ENCODE results near the gene MSH3.
A peak's percentile ranks its signal among the peaks of the same experiment; 100 is the strongest.

The MSH3 gene

DNA sequence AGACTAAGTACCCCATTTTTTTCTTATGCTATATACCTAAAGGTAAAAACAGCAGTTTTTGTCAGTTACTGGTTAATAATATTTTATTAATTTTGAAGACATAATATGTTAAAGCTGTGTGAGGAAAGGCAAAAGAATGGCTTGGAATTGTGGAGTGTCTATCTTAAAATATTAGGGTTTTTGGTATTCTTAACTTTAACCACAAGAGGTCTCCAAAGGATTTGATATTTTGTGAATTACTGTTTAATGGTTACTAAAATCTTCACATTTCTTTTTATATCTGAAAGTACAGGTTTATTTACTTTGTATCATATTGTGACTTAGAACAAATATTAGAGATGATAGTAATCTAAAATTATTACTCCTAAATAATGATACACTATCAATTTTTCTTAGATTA lies 32.3 kb downstream of the MSH3 start:
- H3K9me3 Mint-ChIP-seq = no peaks in the 10 kb centered on the region
- no peak for ATAC-seq
- H3K4me1 Mint-ChIP-seq = peaks cover 39% of the 10 kb centered on the region
- no peak overlapping the region for H3K27ac Mint-ChIP-seq
- DNase-seq = no peak
- no peaks in the 10 kb centered on the region for H3K27me3 Mint-ChIP-seq
- H3K4me3 Mint-ChIP-seq = no peak overlapping the region

DNA sequence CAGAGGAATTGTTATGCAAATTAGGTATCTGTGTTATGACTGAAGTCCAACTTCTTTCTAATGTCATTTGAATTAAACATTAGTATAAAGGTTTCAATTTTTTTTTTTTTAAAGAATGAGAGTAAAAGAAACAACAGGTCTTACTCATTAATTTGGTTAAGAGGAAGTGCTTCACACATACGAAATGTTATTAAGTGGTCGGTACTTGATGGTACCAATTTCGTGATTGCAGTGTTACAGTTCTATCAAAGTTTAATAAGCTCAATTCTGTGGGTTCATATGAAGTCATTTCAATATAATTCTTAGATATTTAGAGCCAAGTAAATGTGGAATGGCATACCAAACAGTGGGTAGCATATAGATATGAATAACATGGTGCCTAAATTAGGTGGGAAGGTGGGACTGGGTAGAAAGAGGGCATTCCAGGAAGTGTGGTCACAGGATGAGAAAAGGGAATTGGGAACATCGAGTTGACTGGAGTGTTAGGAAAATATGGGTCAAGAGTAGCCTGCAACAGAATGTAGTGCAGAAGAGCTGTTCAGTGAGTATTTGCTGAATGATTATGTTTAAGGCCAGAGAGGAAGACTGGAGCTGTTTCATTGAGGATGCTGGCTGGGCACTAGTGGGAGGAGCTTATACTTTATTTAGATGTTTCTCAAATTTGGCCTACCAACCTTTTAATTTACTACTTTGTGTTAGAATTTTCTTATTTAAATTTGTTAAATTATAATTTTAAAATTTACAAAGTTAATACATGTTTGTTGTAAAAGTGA lies 34.4 kb downstream of the MSH3 start:
- Mint-ChIP-seq H3K4me3 (no peak overlapping the region), H3K27me3 (no peaks in the 10 kb centered on the region), H3K4me1 (peaks cover 39% of the 10 kb centered on the region), H3K27ac (peak overlapping the region in 1 of 2 donors; percentile 0), H3K9me3 (no peaks in the 10 kb centered on the region)
- no peak for ATAC-seq
- DNase-seq = no peak

DNA sequence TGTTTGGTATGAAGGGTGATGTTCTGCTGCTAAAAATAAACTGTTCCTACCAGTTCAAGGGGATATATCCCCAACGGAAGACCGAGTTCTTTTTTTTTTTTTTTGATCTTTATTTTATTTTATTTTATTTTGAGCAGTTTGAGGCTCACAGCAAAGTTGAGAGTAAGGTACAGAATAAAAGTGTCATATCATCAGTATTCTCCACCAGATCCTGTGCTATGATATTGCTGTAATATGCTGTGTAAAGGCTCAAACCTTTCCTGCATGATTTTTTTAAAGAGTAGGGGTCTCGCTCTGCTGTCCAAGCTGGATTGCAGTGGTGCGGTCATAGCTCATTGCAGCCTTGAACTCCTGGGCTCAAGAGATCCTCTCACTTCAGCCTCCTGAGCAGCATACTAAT lies 35.2 kb downstream of the MSH3 start:
- no peaks in the 10 kb centered on the region for H3K27me3 Mint-ChIP-seq
- no peak overlapping the region for H3K4me3 Mint-ChIP-seq
- no peak overlapping the region for H3K27ac Mint-ChIP-seq
- ATAC-seq = no peak
- peaks cover 38% of the 10 kb centered on the region for H3K4me1 Mint-ChIP-seq
- no peaks in the 10 kb centered on the region for H3K9me3 Mint-ChIP-seq
- DNase-seq = no peak

DNA sequence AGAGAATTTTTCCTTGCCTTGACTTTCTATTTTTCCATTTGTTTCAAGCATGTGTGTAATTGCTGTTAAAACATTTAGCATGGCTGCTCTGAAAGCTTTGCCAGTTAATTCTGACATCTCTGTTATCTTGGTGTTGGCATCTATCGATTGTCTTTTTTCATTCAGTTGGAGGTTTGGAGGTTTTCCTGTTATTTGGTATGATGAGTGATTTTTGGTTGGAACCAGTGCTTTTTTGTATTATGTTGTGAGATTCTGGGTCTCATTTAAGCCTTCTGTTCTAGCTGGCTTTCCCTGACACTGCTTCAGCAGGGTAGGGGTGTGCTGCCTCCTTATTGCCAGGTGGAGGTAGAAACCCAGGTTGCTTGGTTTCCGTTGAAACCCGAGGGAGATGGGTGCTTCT lies 41.2 kb downstream of the MSH3 start:
- Mint-ChIP-seq H3K4me1 (peaks cover 14% of the 10 kb centered on the region), H3K9me3 (no peaks in the 10 kb centered on the region), H3K27ac (peak overlapping the region in 1 of 2 donors; percentile 47), H3K27me3 (no peaks in the 10 kb centered on the region), H3K4me3 (no peak overlapping the region)
- ATAC-seq (no peak), DNase-seq (no peak)

DNA sequence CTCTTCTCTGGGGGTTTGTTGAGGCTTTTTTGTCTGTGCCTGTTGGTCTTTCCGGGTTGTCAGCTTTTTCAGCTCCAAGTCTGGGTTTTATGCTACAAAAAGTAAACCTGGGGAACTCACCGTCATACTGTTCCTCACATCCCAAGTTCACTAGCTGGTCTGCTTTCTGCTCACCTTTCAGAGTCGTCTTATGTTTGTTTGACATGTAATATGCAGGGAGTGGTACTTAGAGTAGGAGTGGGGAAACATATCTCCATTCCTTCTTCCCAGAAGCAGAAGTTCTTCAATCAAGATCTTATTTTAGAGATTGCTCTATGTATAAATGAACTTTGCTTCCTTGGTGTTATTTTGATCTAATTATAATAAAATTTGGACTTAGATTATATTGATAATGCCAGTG lies 42.0 kb downstream of the MSH3 start:
- H3K9me3 Mint-ChIP-seq = no peaks in the 10 kb centered on the region
- peaks cover 14% of the 10 kb centered on the region for H3K4me1 Mint-ChIP-seq
- DNase-seq = no peak
- H3K4me3 Mint-ChIP-seq = no peak overlapping the region
- no peak for ATAC-seq
- H3K27me3 Mint-ChIP-seq = no peaks in the 10 kb centered on the region
- H3K27ac Mint-ChIP-seq = no peak overlapping the region

DNA sequence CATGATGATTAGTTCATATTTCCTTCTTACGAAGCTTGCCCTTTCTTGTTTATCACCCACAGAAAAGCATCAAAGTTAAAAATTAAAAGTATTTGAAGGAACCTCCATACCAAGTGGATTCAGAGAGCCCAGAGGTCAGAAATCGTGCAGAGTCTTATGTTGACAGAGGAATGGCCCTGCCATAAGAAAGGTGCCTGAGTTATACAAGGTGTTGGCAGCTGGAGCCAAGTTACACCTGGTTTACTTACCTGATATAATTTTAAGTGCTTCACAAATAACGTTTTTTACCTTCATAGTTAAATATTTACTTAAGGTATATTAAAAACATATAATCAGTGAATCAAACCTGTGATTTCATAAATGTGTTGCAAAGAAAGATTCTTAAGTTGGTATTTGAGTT lies 42.6 kb downstream of the MSH3 start:
- no peak for DNase-seq
- H3K4me3 Mint-ChIP-seq = no peak overlapping the region
- H3K4me1 Mint-ChIP-seq = peaks cover 14% of the 10 kb centered on the region
- H3K27me3 Mint-ChIP-seq = no peaks in the 10 kb centered on the region
- no peak for ATAC-seq
- H3K9me3 Mint-ChIP-seq = no peaks in the 10 kb centered on the region
- peak overlapping the region in 1 of 2 donors; percentile 73 for H3K27ac Mint-ChIP-seq

DNA sequence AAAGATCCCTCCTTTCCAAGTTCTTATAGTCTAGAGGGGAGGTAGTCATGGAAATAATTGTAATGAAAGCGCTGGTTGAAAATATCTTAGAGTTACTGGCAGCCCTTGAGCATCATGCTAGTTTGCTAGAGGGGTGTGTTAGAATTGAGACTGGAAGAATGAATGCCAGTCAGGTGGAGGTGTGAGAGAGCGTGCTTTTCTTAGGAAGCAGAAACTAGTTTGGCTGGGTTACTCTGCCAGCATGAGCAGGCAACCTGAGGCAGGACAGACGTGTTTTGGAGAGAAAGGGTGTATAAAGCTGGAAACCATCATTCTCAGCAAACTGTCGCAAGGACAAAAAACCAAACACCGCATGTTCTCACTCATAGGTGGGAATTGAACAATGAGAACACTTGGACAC lies 43.9 kb downstream of the MSH3 start:
- ATAC-seq = no peak
- Mint-ChIP-seq H3K4me3 (no peak overlapping the region), H3K9me3 (no peaks in the 10 kb centered on the region), H3K27me3 (no peaks in the 10 kb centered on the region), H3K27ac (no peak overlapping the region), H3K4me1 (peaks cover 16% of the 10 kb centered on the region)
- no peak for DNase-seq

DNA sequence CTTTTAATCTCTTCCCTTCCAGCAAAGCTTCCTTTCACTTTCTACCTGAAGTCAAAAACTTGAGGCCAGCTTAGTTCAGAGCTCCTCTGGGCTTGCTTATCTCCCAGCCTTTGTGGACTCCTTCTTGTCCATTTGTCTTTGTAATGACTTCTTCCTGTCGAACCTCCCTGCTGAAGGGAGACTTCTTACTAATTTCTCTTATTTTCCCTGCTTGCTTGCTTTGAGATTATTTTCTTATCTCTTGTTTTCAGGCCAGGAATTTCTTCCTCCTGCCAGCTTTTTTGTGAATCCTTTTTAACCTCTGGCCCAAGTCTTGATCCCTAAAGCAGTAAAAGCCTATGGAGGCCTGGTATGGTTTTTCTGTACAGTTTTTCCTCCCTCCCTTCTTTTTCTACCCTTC lies 47.1 kb downstream of the MSH3 start:
- DNase-seq = no peak
- Mint-ChIP-seq H3K9me3 (no peaks in the 10 kb centered on the region), H3K4me3 (no peak overlapping the region), H3K4me1 (peaks cover 15% of the 10 kb centered on the region), H3K27me3 (no peaks in the 10 kb centered on the region), H3K27ac (peak overlapping the region in 1 of 2 donors; percentile 1)
- no peak for ATAC-seq

DNA sequence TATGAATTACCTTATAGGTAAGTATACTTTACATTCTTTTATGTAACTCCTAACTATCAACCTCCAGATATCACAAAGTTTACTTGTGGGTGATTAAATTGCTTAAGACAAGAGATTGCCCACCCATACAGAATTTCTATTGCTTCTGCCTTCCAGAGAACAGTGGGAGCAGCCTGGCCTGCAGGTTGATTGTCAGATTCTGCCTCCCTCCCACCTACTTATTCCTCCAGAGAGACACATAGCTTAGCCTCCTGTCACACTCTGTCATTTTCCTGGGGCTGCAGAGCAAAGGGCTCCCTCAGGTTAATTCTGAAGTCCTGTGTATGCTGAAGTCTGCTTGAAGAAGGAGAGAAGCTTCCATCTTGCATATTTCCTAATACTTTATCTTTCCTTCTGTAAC lies 48.8 kb downstream of the MSH3 start:
- Mint-ChIP-seq H3K4me3 (no peak overlapping the region), H3K27me3 (no peaks in the 10 kb centered on the region), H3K27ac (no peak overlapping the region)

DNA sequence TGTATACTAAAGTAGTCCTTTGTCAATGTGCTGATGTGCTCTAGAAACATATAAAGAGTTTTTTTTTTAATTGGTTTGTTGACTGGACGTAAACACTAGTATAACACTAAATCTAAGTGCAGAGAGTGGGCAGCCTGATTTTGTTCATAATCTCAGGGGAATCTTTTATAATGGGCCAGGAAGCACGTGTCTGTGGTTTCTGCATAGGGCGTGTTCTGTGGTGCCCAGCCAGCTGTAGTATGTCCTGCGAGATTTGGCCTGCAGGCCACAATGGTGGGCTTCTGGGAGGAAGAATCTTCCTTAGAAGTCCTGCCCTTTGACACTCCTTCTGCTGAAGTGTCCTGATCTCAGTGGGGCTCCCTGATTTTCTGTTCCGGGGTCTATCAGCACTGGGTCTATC lies 49.3 kb downstream of the MSH3 start:
- ATAC-seq (no peak), DNase-seq (no peak)
- Mint-ChIP-seq H3K9me3 (no peaks in the 10 kb centered on the region), H3K27ac (no peak overlapping the region), H3K27me3 (no peaks in the 10 kb centered on the region), H3K4me1 (peaks cover 15% of the 10 kb centered on the region), H3K4me3 (no peak overlapping the region)

More for the DNA sequence above, 48.8 kb downstream of the MSH3 start:
- ATAC-seq = no peak
- H3K9me3 Mint-ChIP-seq = no peaks in the 10 kb centered on the region
- no peak for DNase-seq
- peaks cover 15% of the 10 kb centered on the region for H3K4me1 Mint-ChIP-seq

DNA sequence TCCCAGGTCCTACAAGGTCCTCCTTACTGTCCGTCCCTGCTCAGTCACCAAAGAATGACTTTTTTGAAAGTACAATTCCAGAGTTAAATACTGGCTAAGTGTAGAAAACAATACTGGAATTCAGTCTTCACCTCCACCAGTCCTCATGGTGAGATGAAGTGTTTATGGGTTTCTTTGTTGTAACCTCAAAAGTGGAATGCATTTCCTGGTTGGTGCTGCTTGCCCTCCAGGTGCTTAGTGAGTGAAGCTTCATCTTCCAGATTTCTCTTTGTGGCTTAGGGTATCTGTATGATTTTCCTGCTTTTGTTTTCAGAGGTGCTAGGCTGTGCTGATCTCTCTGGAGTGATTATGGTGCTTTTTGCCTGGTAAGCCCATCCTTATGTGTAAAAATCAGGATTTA lies 49.8 kb downstream of the MSH3 start:
- no peaks in the 10 kb centered on the region for H3K9me3 Mint-ChIP-seq
- H3K27ac Mint-ChIP-seq = no peak overlapping the region
- H3K4me1 Mint-ChIP-seq = peaks cover 15% of the 10 kb centered on the region
- ATAC-seq (no peak), DNase-seq (no peak)
- no peak overlapping the region for H3K4me3 Mint-ChIP-seq
- no peaks in the 10 kb centered on the region for H3K27me3 Mint-ChIP-seq

DNA sequence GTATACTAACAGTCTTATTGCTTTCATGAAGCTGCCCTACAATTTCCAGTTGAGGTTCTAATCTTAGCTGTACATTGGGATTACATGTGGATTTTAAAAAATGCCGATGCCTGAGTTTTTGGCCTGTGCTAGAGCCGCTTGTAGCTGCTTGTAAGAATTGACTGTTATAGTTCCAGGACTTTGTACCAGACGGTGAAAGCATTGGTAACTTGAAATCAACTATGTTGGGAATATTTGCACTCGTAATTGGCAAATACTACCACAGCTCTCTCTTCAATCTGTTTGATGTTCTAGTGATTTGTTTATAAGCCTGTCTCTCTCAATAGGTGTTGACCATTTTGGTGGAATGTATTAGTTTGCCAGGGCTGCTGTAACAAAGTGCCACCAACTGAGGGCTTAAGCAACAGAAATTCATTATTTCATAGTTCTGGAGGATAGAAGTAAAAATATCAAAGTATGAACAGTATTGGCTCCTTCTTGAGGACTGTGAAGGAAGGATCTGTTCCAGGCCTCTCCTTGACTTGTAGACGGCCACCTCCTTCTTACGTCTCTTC lies 50.8 kb downstream of the MSH3 start:
- Mint-ChIP-seq H3K4me3 (no peak overlapping the region), H3K27me3 (no peaks in the 10 kb centered on the region), H3K27ac (no peak overlapping the region), H3K9me3 (no peaks in the 10 kb centered on the region), H3K4me1 (peaks cover 15% of the 10 kb centered on the region)
- ATAC-seq = no peak
- no peak for DNase-seq

DNA sequence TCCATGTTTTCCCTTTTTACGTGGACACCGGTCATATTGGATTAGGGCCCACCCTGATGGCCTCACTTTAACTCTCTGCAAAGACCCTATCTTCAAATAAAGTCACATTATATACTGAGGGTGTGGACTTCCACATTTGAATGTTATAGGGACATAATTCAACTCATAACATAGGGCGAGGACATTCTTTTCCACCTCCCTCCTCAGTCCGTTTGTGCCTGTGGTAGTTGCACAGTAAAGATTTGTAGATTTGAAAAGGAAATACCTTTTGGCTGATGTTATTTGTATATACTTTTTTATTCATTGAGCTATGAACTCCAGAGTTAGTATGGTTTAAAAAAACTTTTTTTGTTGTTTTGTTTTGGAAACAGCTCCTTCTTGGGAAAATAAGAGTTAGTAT lies 51.3 kb downstream of the MSH3 start:
- no peak overlapping the region for H3K27ac Mint-ChIP-seq
- H3K27me3 Mint-ChIP-seq = no peaks in the 10 kb centered on the region
- no peaks in the 10 kb centered on the region for H3K9me3 Mint-ChIP-seq

DNA sequence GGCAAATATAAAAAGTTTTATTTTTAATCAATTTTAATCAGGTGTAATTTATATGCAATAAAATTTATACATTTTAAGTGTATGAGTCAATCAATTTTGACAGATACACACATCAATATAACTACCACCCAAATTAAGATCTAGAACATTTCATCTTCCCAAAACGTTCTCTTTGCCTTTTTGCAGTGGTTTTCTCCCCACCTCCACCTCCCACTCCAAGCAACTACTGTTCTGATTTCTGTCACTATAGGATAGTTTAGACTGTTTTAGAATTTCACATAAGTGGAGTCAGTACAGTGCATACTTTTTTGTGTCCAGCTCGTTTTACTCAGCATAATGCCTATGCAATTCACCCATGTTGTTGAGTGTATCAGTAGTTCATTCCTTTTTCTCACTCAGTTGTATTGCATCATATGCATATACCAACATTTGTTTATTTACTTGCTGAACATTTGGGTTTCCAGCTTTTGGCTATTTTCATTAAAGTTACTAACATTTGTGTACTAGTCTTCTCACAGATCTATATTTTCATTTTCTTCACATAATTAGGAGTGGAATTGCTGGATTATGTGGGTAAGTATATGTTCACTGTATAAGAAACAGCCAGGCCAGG lies 52.5 kb downstream of the MSH3 start:
- Mint-ChIP-seq H3K4me3 (no peak overlapping the region), H3K27me3 (no peaks in the 10 kb centered on the region), H3K4me1 (peaks cover 30% of the 10 kb centered on the region), H3K27ac (no peak overlapping the region), H3K9me3 (no peaks in the 10 kb centered on the region)
- no peak for ATAC-seq
- no peak for DNase-seq

More for the DNA sequence above, 51.3 kb downstream of the MSH3 start:
- no peak for ATAC-seq
- H3K4me3 Mint-ChIP-seq = no peak overlapping the region
- H3K4me1 Mint-ChIP-seq = peaks cover 20% of the 10 kb centered on the region
- no peak for DNase-seq

DNA sequence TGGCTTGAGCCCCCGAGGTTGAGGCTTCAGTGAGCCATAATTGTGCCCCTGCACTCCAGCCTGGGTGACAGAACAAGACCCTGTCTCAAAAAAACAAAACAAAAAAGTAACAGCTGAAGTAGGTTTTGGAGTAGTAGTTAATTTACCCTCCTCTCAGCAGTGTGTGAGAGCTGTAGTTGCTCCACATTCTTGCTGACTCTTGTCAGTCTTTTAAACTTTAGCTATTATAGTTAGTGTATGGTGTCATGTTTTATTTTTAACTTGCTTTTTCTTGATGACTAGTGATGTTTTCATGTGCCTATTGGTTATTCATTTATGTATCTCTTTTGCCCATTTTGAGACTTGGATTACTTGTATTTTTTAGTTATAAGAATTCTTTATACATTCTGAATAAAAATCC lies 53.2 kb downstream of the MSH3 start:
- H3K27me3 Mint-ChIP-seq = no peaks in the 10 kb centered on the region
- H3K4me1 Mint-ChIP-seq = peaks cover 30% of the 10 kb centered on the region
- H3K4me3 Mint-ChIP-seq = no peak overlapping the region
- no peak overlapping the region for H3K27ac Mint-ChIP-seq
- H3K9me3 Mint-ChIP-seq = no peaks in the 10 kb centered on the region
- ATAC-seq (no peak), DNase-seq (no peak)

DNA sequence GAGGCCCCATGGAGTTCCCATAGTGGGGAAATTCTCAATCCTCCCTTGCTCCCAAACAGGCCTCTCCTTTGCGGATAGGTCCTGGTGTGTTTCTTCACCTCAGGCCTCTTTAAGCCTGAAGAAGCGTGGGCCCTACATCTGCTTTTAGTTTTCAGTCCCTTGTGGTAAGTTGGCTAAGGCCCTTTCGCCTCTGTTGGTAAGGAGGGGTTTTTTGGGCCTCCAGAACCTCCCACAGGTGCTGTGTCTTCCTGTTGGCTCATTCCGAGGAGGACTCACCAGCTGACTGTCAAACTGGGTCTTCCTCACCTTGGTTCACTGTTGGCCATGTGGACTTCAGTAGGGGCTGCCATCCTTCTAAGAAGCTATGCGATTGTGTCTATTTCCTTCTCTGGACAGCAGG lies 56.8 kb downstream of the MSH3 start:
- ATAC-seq (peak; percentile 37), DNase-seq (no peak)
- no peaks in the 10 kb centered on the region for H3K27me3 Mint-ChIP-seq
- H3K27ac Mint-ChIP-seq = peak overlapping the region in 1 of 2 donors; percentile 96
- no peak overlapping the region for H3K4me3 Mint-ChIP-seq
- peaks cover 28% of the 10 kb centered on the region for H3K4me1 Mint-ChIP-seq
- no peaks in the 10 kb centered on the region for H3K9me3 Mint-ChIP-seq

All from stimulated activated naive CD8-positive, alpha-beta T cell treated with anti-CD3 and anti-CD28 coated beads, Interleukin-15, amount 100 ng/mL, for 72 hours (primary cell).